Activated naive CD4-positive, alpha-beta T cell (primary cell): ENCODE data around the gene S100A8.
"Not testable (repeated sequence)": the region's sequence is repeated elsewhere in the genome, so short reads cannot be mapped to it uniquely, and the experiment has no call there.

Experiments used
- DNase-seq, 4 experiments: peaks; one replicate each; lab custom pipeline; 2025; lab: John Stamatoyannopoulos, UW

The S100A8 gene

GRCh38 chr1:153390938-153391710, at the start of gene S100A8:
TSS of gene S100A8 (minus strand) at chr1:153391073. CDS start at chr1:153390535, 538 bp downstream.
- no peak for DNase-seq

- no peak for DNase-seq
Measured at GRCh38 chr1:153439273-153439672, 48.4 kb upstream of the S100A8 start.

GRCh38 chr1:153438599-153438998, 47.7 kb upstream of the S100A8 start:
- no peak for DNase-seq

- no peak for DNase-seq
Measured at GRCh38 chr1:153437236-153437635, 46.4 kb upstream of the S100A8 start.

GRCh38 chr1:153434746-153435455, 44.0 kb upstream of the S100A8 start:
- no peak for DNase-seq

- no peak for DNase-seq
Measured at GRCh38 chr1:153432874-153433681, 42.2 kb upstream of the S100A8 start.

- DNase-seq = no peak
Measured at GRCh38 chr1:153431928-153432327, 41.1 kb upstream of the S100A8 start.

- DNase-seq = no peak
Measured at GRCh38 chr1:153431427-153431826, 40.6 kb upstream of the S100A8 start.

- no peak for DNase-seq
Measured at GRCh38 chr1:153431002-153431401, 40.1 kb upstream of the S100A8 start.

- no peak for DNase-seq
Measured at GRCh38 chr1:153430561-153430960, 39.7 kb upstream of the S100A8 start.

- no peak for DNase-seq
Measured at GRCh38 chr1:153430166-153430553, 39.3 kb upstream of the S100A8 start.

GRCh38 chr1:153429266-153430165, 38.6 kb upstream of the S100A8 start:
- no peak for DNase-seq

GRCh38 chr1:153428791-153429190, 37.9 kb upstream of the S100A8 start:
- DNase-seq = no peak

- DNase-seq = no peak
Measured at GRCh38 chr1:153428073-153428638, 37.3 kb upstream of the S100A8 start.

GRCh38 chr1:153426809-153427208, 35.9 kb upstream of the S100A8 start:
- no peak for DNase-seq

GRCh38 chr1:153422450-153423068, 31.7 kb upstream of the S100A8 start:
- peak in 3 of 4 experiments; percentile 9 to 49 (median 35) for DNase-seq

- no peak for DNase-seq
Measured at GRCh38 chr1:153420306-153420705, 29.4 kb upstream of the S100A8 start.

GRCh38 chr1:153419436-153419793, 28.5 kb upstream of the S100A8 start:
- DNase-seq = not testable (repeated sequence)

GRCh38 chr1:153418758-153419435, 28.0 kb upstream of the S100A8 start:
- not testable (repeated sequence) for DNase-seq
